Osteoblast (primary cell): ENCODE measurements around the gene CD5L. TPM values are rescaled to one million over a fixed set of nuclear protein-coding genes. Genes with fewer than 3 reads are reported as not detected.

ENCODE experiments used
- DNase-seq: peaks from one replicate; pipeline ENCODE4 v3.0.0; 2011; ENCODE audit warnings: low spot score, mixed read lengths; ENCODE audit not compliant: insufficient read length; ENCODE audit errors: missing footprints
- H2AFZ ChIP-seq: 2 replicates; pipeline ENCODE4 v1.6.0; 2011; ENCODE audit warnings: mild to moderate bottlenecking, low read length
- H3K27ac ChIP-seq: 2 replicates; pipeline ENCODE4 v1.5.1; 2011; ENCODE audit warnings: mild to moderate bottlenecking, low read depth, low read length, moderate library complexity
- H3K27me3 ChIP-seq: 2 replicates; pipeline ENCODE4 v1.6.0; 2012; ENCODE audit warnings: mild to moderate bottlenecking, control low read depth, inconsistent platforms, low read length, moderate library complexity; ENCODE audit not compliant: insufficient read depth
- H3K36me3 ChIP-seq: 2 replicates; pipeline ENCODE4 v1.5.1; 2011; ENCODE audit warnings: mild to moderate bottlenecking, low read length, control low read depth, moderate library complexity; ENCODE audit not compliant: insufficient read depth
- H3K4me1 ChIP-seq: 2 replicates; pipeline ENCODE4 v1.5.1; 2011; ENCODE audit warnings: mild to moderate bottlenecking, low read length, control low read depth, moderate library complexity; ENCODE audit not compliant: insufficient read depth
- H3K4me2 ChIP-seq: 2 replicates; pipeline ENCODE4 v1.6.0; 2011; ENCODE audit warnings: mild to moderate bottlenecking, low read length; ENCODE audit not compliant: insufficient read depth
- H3K4me3 ChIP-seq: fragments of 200-600 bp; sonication (generic); 3 replicates; pipeline ENCODE4 v1.5.1; 2012; ENCODE audit warnings: mild to moderate bottlenecking, low read length, inconsistent platforms; ENCODE audit not compliant: insufficient read depth
- H3K79me2 ChIP-seq: 2 replicates; pipeline ENCODE4 v1.6.0; 2012; ENCODE audit warnings: mild to moderate bottlenecking, low read length, control low read depth, inconsistent platforms; ENCODE audit not compliant: insufficient read depth
- H3K9me3 ChIP-seq: 2 replicates; pipeline ENCODE4 v1.5.1; 2011; ENCODE audit warnings: low read depth, low read length, control low read depth
- H4K20me1 ChIP-seq: 2 replicates; pipeline ENCODE4 v1.6.0; 2012; ENCODE audit warnings: mild to moderate bottlenecking, low read length, control low read depth; ENCODE audit not compliant: insufficient read depth
- CTCF ChIP-seq: IDR thresholded peaks from 2 replicates; pipeline ENCODE4 v1.5.1; 2011; ENCODE audit warnings: mild to moderate bottlenecking, low read depth, low read length, moderate library complexity; ENCODE audit errors: extremely low read depth
- total RNA-seq: library from RNA; depleted of rRNA; stranded (reverse); fragments of >200 nt; gene quantifications from 2 replicates; pipeline ENCODE4 v1.2.3, GENCODE V29; 2012

CD5L gene
- total RNA-seq, 1 donor = not detected

DNA sequence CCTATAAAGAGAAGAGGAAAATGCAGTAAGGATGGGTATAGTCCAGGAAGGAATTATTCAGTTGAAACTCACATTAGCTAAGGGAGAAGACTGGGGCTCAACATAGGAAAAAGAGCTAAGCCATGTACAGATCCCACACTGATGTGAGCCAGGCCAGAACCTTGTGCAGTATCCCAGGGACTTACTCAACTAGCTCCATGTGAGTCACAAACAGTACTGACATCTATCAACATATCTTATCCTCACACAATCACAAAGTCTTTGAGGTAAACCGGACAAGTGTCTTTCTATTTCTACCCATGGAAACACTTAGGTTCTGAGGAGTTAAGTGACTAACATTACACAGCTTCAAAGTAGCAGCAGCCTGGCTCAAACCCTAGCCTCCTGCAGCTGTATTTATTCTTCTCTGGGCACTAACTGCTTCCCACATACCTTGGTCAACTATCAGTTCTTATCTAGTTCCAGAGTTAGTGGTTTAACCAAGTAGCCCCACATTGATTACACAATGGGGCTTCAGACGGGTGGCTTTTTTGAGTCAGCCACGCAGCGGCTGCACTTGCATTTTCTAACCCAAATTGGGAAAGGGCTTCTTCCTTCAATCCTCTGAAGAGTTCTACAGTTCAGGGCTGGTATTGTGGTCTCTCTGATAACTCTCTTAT lies 9.5 kb downstream of the CD5L start:
- Histone ChIP-seq H3K27ac (no peak overlapping the region), H3K4me1 (no peaks in the 10 kb centered on the region), H4K20me1 (no peaks in the 10 kb centered on the region), H3K79me2 (no peaks in the 10 kb centered on the region), H3K4me3 (no peak overlapping the region), H3K9me3 (no peaks in the 10 kb centered on the region), H3K4me2 (no peak overlapping the region), H3K36me3 (no peaks in the 10 kb centered on the region), H3K27me3 (no peaks in the 10 kb centered on the region), H2AFZ (no peak overlapping the region)
- DNase-seq = no peak
- TF ChIP-seq CTCF = no peak

DNA sequence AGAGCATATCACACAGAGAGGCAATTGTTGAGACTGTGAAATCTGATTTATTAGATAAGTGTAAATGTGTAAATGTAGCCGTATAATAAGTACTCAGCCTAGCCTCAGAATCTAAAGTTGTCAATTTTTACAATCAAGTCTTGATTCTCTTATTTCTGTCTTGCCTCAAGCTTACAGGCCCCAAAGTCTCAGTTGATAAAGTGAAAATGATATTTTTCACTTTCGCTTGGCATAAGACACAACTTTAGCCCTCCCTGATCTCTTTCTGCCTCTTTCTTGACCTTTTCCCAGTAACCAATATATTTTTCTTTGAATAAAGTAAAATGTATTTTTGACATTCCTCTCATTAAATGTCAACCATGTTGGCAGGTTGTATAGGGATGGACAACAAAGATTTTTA lies 10.7 kb downstream of the CD5L start:
- no peak for DNase-seq
- Histone ChIP-seq H3K36me3 (no peaks in the 10 kb centered on the region), H3K4me2 (no peak overlapping the region), H2AFZ (no peak overlapping the region), H3K27ac (no peak overlapping the region), H3K9me3 (no peaks in the 10 kb centered on the region), H3K27me3 (no peaks in the 10 kb centered on the region), H4K20me1 (no peaks in the 10 kb centered on the region), H3K4me1 (no peaks in the 10 kb centered on the region), H3K79me2 (no peaks in the 10 kb centered on the region), H3K4me3 (no peak overlapping the region)
- TF ChIP-seq CTCF = no peak

- no peaks in the 10 kb centered on the region for H3K36me3 ChIP-seq
- H3K4me2 ChIP-seq = no peak overlapping the region
- no peaks in the 10 kb centered on the region for H4K20me1 ChIP-seq
- H3K9me3 ChIP-seq = no peaks in the 10 kb centered on the region
- TF ChIP-seq CTCF = no peak
- H2AFZ ChIP-seq = no peak overlapping the region
- no peaks in the 10 kb centered on the region for H3K79me2 ChIP-seq
- DNase-seq = no peak
- no peak overlapping the region for H3K27ac ChIP-seq
- no peaks in the 10 kb centered on the region for H3K4me1 ChIP-seq
- H3K4me3 ChIP-seq = no peak overlapping the region
- no peaks in the 10 kb centered on the region for H3K27me3 ChIP-seq
Measured at GRCh38 chr1:157829711-157830110, 11.9 kb downstream of the CD5L start.

DNA sequence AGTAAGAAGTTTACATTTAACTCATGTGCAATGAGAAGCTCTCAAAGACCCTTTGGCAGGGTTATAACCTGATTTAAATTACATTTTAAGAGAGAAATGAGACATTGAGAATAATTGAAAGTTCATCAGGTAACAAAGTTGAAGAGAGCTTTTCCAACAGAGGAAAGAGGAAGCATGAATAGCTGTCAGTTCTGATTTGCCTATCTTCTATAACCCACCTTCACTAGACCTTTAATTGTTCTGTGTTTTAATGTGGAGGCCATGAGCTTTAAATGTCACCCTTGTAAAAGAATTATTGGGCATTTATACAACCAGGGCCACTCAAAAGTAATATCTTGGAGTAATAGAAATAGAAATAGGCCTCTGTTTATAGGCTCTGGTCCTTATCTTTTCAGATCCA lies 12.4 kb downstream of the CD5L start:
- Histone ChIP-seq H2AFZ (no peak overlapping the region), H3K27me3 (no peaks in the 10 kb centered on the region), H3K79me2 (no peaks in the 10 kb centered on the region), H3K9me3 (no peaks in the 10 kb centered on the region), H3K4me1 (no peaks in the 10 kb centered on the region), H3K4me3 (no peak overlapping the region), H3K36me3 (no peaks in the 10 kb centered on the region), H3K27ac (no peak overlapping the region), H4K20me1 (no peaks in the 10 kb centered on the region), H3K4me2 (no peak overlapping the region)
- TF ChIP-seq CTCF = no peak
- no peak for DNase-seq
